Endothelial cell of umbilical vein (primary cell): ENCODE results near the gene DAD1. TPM values are rescaled to one million over a fixed set of nuclear protein-coding genes. Genes with fewer than 3 reads are reported as not detected.

Source experiments
- BruUV-seq: library from RNA; stranded (reverse); fragments of 400-500 nt; replicated peaks from 2 replicates; lab custom pipeline; 2021; lab: Mats Ljungman, UMichigan
- CTCF ChIA-PET: fragments of 300-600, 350-600 bp; sonication (Branson Sonifier 250); formaldehyde crosslinking; loops from one replicate; lab custom pipeline; 2021; ENCODE audit warnings: antibody characterized with exemption, inconsistent platforms; lab: Charles Lee
- POLR2A ChIA-PET: fragments of 300-600, 350-600 bp; sonication (Branson Sonifier 250); formaldehyde crosslinking; loops from one replicate; lab custom pipeline; 2021; ENCODE audit warnings: antibody characterized with exemption, inconsistent platforms; lab: Charles Lee
- DNase-seq: peaks from one replicate; pipeline ENCODE4 v3.0.0-alpha.2; 2011; ENCODE audit warnings: low read depth, low spot score
- FAIRE-seq: peaks from 2 replicates; lab custom pipeline; 2011; peaks lifted over from hg19 to GRCh38; lab: Jason Lieb, UNC
- H2AFZ ChIP-seq: 2 replicates; pipeline ENCODE4 v1.6.0; 2012; ENCODE audit warnings: low read depth, low read length, control low read depth, inconsistent platforms
- H3K27ac ChIP-seq: 2 replicates; pipeline ENCODE4 v1.5.1; 2011; ENCODE audit warnings: low read depth, mild to moderate bottlenecking, control low read depth, low read length, moderate library complexity; ENCODE audit not compliant: insufficient read depth
- H3K27me3 ChIP-seq, 2 experiments: 2 replicates each; pipeline versions ENCODE4 v1.6.0 to v1.6.1; 2011; ENCODE audit warnings: low read length in 2 of 2, mixed read lengths in 1 of 2; ENCODE audit not compliant: control insufficient read depth in 2 of 2, insufficient read depth in 2 of 2
- H3K36me3 ChIP-seq, 2 experiments: 2 replicates in 1 of 2; 3 replicates in 1 of 2; pipeline ENCODE4 v1.5.1; 2011; ENCODE audit warnings: low read length in 2 of 2, mild to moderate bottlenecking in 1 of 2, moderate library complexity in 1 of 2; ENCODE audit not compliant: control insufficient read depth in 2 of 2, insufficient read depth in 2 of 2; ENCODE audit errors: extremely low read depth in 1 of 2
- H3K4me1 ChIP-seq: 3 replicates; pipeline ENCODE4 v1.5.1; 2011; ENCODE audit warnings: mild to moderate bottlenecking, low read length; ENCODE audit not compliant: control insufficient read depth, insufficient read depth; ENCODE audit errors: extremely low read depth
- H3K4me2 ChIP-seq: 2 replicates; pipeline ENCODE4 v1.6.1; 2011; ENCODE audit warnings: low read length, control low read depth, mixed read lengths; ENCODE audit not compliant: insufficient read depth
- H3K4me3 ChIP-seq, 3 experiments: fragments of 200-600 bp in 1 of 3; sonication (generic), shearing (Covaris generic) in 1 of 3; replicated peaks in 1 of 3; 2 replicates each; pipeline ENCODE4 v1.5.1; 2011 to 2016; ENCODE audit warnings: control low read depth in 3 of 3, low read length in 3 of 3, mild to moderate bottlenecking in 2 of 3, inconsistent platforms in 1 of 3, low read depth in 1 of 3, moderate library complexity in 1 of 3; ENCODE audit not compliant: insufficient read depth in 1 of 3
- H3K79me2 ChIP-seq: 2 replicates; pipeline ENCODE4 v1.6.0; 2012; ENCODE audit warnings: low read length, inconsistent platforms; ENCODE audit not compliant: control insufficient read depth, insufficient read depth
- H3K9ac ChIP-seq: replicated peaks from 2 replicates; pipeline ENCODE3; 2011; ENCODE audit warnings: low read length, control low read depth; ENCODE audit not compliant: insufficient read depth; ENCODE audit errors: extremely low read depth
- H3K9me1 ChIP-seq: replicated peaks from 3 replicates; pipeline ENCODE4 v1.6.0; 2011; ENCODE audit warnings: mild to moderate bottlenecking, low read length; ENCODE audit not compliant: control insufficient read depth, insufficient read depth; ENCODE audit errors: extremely low read depth
- H3K9me3 ChIP-seq: replicated peaks from 2 replicates; pipeline ENCODE4 v1.5.1; 2012; ENCODE audit warnings: low read length, inconsistent platforms; ENCODE audit not compliant: control insufficient read depth, insufficient read depth
- H4K20me1 ChIP-seq: replicated peaks from 2 replicates; pipeline ENCODE3; 2011; ENCODE audit warnings: mild to moderate bottlenecking, low read length; ENCODE audit not compliant: control insufficient read depth, insufficient read depth; ENCODE audit errors: extremely low read depth
- CTCF ChIP-seq, 2 donors: IDR thresholded peaks; 1 replicate in 1 of 2; 2 replicates in 1 of 2; pipeline ENCODE4 v1.5.1; 2011; ENCODE audit warnings: low read length in 2 of 2, mild to moderate bottlenecking in 2 of 2, moderate library complexity in 2 of 2, control low read depth in 1 of 2, inconsistent platforms in 1 of 2, low read depth in 1 of 2; ENCODE audit not compliant: insufficient read depth in 1 of 2; ENCODE audit errors: extremely low read depth in 1 of 2
- EZH2 ChIP-seq: IDR thresholded peaks from 2 replicates; pipeline ENCODE4 v1.6.1; 2012; ENCODE audit warnings: borderline replicate concordance, low read depth, mild to moderate bottlenecking, moderate library complexity, low read length, inconsistent platforms; ENCODE audit not compliant: severe bottlenecking
- FOS ChIP-seq: IDR thresholded peaks from 2 replicates; pipeline ENCODE4 v1.6.1; 2011; ENCODE audit warnings: mild to moderate bottlenecking, low read length, moderate library complexity, borderline replicate concordance; ENCODE audit not compliant: insufficient read depth
- GATA2 ChIP-seq: IDR thresholded peaks from 2 replicates; pipeline ENCODE4 v1.7.0; 2011; ENCODE audit warnings: low read depth, mild to moderate bottlenecking, moderate library complexity, mixed read lengths, low read length; ENCODE audit not compliant: insufficient read length, insufficient read depth
- JUN ChIP-seq: IDR thresholded peaks from 2 replicates; pipeline ENCODE4 v1.6.1; 2011; ENCODE audit warnings: borderline replicate concordance, low read depth; ENCODE audit not compliant: insufficient read length, insufficient read depth
- MYC ChIP-seq: IDR thresholded peaks from one replicate; pipeline ENCODE4 v1.6.1; 2011; ENCODE audit warnings: mild to moderate bottlenecking, low read depth, low read length
- POLR2A ChIP-seq: IDR thresholded peaks from 2 replicates; pipeline ENCODE4 v1.6.1; 2012; ENCODE audit warnings: low read depth, mild to moderate bottlenecking, control low read depth, low read length
- POLR2AphosphoS5 ChIP-seq: IDR thresholded peaks from 2 replicates; pipeline ENCODE4 v1.6.1; 2012; ENCODE audit warnings: low read depth, mild to moderate bottlenecking, control low read depth, low read length, moderate library complexity; ENCODE audit not compliant: insufficient read depth
- dilution Hi-C: fragments of 300-500 bp; cut with MboI; formaldehyde crosslinking; loops from one replicate; pipeline ENCODE4 v1.15.0; 2019; ENCODE audit warnings: low sequenced_read_pairs; ENCODE audit not compliant: extremely low pct_ligation_motif_present
- intact Hi-C: fragments of 100-400 bp; cut with micrococcal nuclease; formaldehyde crosslinking; loops from one replicate; pipeline ENCODE4 v1.10.0; 2022
- polyA plus RNA-seq, 4 experiments: library from polyadenylated mRNA; depleted of rRNA in 3 of 4; stranded (reverse) in 3 of 4; unstranded in 1 of 4; fragments of >200 nt; gene quantifications; 2 replicates each; pipeline versions ENCODE4 v1.2.1 to v1.2.3, GENCODE V29; 2011 to 2012; ENCODE audit warnings: missing spikeins in 1 of 4
- total RNA-seq: library from RNA; stranded (reverse); gene quantifications from 2 replicates; pipeline ENCODE4 v1.2.3, GENCODE V29; 2021
- TF ChIP-seq, protein P1 (sequence below): IDR thresholded peaks from 2 replicates; pipeline ENCODE4 v1.6.1; 2011; ENCODE audit not compliant: insufficient read depth, insufficient read length

The DAD1 gene
- total and polyA plus RNA-seq, 2 donors (not counting 3 experiments of a cell fraction or from before 2014, with no cell fraction given), result 299 to 1,227 TPM

- CTCF ChIA-PET, result no interaction called here
- peaks cover 9% of the 10 kb centered on the region for H3K4me1 ChIP-seq
- H3K27me3 ChIP-seq, result peaks cover 0 to 1% of the 10 kb centered on the region in 2 experiments
- no peak overlapping the region for H3K27ac ChIP-seq
- POLR2A ChIA-PET, result no interaction called here
- H3K9me1 ChIP-seq, result no peaks in the 10 kb centered on the region
- H3K36me3 ChIP-seq, result no peaks in the 10 kb centered on the region
- no peaks in the 10 kb centered on the region for H4K20me1 ChIP-seq
- H3K4me2 ChIP-seq, result no peak overlapping the region
- no peak for FAIRE-seq
- dilution Hi-C loops (no loop called here), intact Hi-C loops (no loop called here)
- H3K79me2 ChIP-seq, result no peaks in the 10 kb centered on the region
- H3K9ac ChIP-seq, result no peak overlapping the region
- TF ChIP-seq GATA2, result no peak
- no peak for TF ChIP-seq CTCF (IDR thresholded peaks at IDR 0.05; ENCODE audit: extremely low read depth in 1 of 2, insufficient read depth in 1 of 2, low read depth in 1 of 2, low read length in 2 of 2)
- TF ChIP-seq FOS, result no peak
- no peak for TF ChIP-seq JUN
- TF ChIP-seq POLR2AphosphoS5, result no peak
- TF ChIP-seq, protein P1, sequence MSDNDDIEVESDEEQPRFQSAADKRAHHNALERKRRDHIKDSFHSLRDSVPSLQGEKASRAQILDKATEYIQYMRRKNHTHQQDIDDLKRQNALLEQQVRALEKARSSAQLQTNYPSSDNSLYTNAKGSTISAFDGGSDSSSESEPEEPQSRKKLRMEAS, result no peak
- no peak for TF ChIP-seq MYC
- TF ChIP-seq EZH2, result no peak
- TF ChIP-seq POLR2A, result no peak
- no TSS peak for BruUV-seq
- no peak for DNase-seq
- no peaks in the 10 kb centered on the region for H3K9me3 ChIP-seq
- no peak overlapping the region for H3K4me3 ChIP-seq
- no peak overlapping the region for H2AFZ ChIP-seq
Measured at GRCh38 chr14:22523283-22523682, 65.7 kb downstream of the DAD1 start.
